NB4 (cell line): ENCODE results near the gene CERT1.
A peak's percentile ranks its signal among the peaks of the same experiment; 100 is the strongest.
"Not testable (repeated sequence)": the region's sequence is repeated elsewhere in the genome, so short reads cannot be mapped to it uniquely, and the experiment has no call there.

Experiments
- DNase-seq: peaks from one replicate; pipeline ENCODE4 v3.0.0; 2010; ENCODE audit warnings: low read depth
- H3K4me3 ChIP-seq: one replicate; pipeline ENCODE4 v1.5.1; 2011; ENCODE audit warnings: mild to moderate bottlenecking, low read depth, low read length, moderate library complexity
- MYC ChIP-seq: IDR thresholded peaks from 2 replicates; pipeline ENCODE4 v1.6.1; 2011; ENCODE audit warnings: low read depth, low read length
- POLR2A ChIP-seq: IDR thresholded peaks from 2 replicates; pipeline ENCODE4 v1.6.1; 2011; ENCODE audit warnings: mild to moderate bottlenecking; ENCODE audit not compliant: insufficient read length; ENCODE audit errors: extremely low read depth
- TF ChIP-seq, protein P1 (sequence below): IDR thresholded peaks from one replicate; pipeline ENCODE4 v1.5.1; 2012; ENCODE audit warnings: low read depth, low read length
- TF ChIP-seq, protein P2 (sequence below): IDR thresholded peaks from 2 replicates; pipeline ENCODE4 v1.6.1; 2011; ENCODE audit warnings: low read depth, low read length

CERT1 gene

DNA sequence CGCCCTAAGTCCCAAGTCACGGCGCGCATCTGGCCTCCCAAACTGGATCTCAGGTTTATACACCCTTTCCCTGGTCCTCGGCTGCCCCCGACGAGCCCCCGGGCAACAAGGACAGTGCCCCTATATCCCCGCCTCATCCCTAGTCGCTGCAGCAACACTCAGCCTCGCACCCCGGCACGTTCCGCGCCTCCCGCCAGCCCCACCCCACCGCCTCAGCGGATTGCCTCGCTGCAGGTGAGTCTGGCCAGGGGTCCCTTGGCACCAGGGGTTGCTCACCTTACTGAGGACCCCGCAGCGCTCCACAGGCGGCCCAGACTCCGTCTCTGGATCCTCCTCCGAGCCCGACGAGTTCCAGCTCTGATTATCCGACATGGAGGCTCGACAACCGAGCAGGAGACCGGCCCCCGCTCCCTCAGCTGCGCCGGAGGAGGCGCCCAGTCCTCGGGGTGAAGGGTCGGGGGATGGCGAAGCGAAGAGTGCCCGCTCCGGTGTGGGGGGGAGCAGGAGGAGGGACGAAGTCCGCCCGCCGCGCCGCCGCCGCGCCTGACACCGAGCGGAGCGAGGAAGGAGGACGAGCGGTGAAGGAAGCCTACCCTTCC lies 494 bp downstream of the CERT1 start:
- no peak for DNase-seq
- peak overlapping the region; percentile 70 for H3K4me3 ChIP-seq
- TF ChIP-seq, protein P1, sequence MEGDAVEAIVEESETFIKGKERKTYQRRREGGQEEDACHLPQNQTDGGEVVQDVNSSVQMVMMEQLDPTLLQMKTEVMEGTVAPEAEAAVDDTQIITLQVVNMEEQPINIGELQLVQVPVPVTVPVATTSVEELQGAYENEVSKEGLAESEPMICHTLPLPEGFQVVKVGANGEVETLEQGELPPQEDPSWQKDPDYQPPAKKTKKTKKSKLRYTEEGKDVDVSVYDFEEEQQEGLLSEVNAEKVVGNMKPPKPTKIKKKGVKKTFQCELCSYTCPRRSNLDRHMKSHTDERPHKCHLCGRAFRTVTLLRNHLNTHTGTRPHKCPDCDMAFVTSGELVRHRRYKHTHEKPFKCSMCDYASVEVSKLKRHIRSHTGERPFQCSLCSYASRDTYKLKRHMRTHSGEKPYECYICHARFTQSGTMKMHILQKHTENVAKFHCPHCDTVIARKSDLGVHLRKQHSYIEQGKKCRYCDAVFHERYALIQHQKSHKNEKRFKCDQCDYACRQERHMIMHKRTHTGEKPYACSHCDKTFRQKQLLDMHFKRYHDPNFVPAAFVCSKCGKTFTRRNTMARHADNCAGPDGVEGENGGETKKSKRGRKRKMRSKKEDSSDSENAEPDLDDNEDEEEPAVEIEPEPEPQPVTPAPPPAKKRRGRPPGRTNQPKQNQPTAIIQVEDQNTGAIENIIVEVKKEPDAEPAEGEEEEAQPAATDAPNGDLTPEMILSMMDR, result no peak
- TF ChIP-seq, protein P2, sequence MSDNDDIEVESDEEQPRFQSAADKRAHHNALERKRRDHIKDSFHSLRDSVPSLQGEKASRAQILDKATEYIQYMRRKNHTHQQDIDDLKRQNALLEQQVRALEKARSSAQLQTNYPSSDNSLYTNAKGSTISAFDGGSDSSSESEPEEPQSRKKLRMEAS, result no peak
- TF ChIP-seq POLR2A (no peak), MYC (no peak)

DNA sequence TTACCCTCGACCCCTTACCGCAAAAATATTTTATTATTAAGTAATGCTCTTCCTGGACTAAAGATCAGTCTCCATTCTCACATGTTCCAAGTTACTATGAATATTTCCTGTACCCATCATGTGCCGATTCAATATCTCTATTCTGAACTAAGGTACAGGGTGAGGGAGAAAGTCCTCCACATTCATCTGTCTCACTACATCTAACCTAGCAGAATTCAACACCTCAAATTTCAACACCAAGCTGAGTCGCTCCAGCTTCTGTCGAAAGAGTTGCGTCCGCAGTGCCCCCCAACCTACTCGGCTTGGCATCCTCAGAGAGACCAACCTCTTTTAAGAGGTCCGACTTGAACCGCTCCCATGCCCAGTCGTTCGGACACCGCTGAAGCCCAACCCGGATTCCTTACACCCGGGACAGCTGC lies 1.0 kb downstream of the CERT1 start:
- TF ChIP-seq MYC, result no peak
- TF ChIP-seq, protein P1, result no peak
- TF ChIP-seq, protein P2, result no peak
- TF ChIP-seq POLR2A, result no peak
- peak; percentile 53 for DNase-seq
- H3K4me3 ChIP-seq, result peak overlapping the region; percentile 70

DNA sequence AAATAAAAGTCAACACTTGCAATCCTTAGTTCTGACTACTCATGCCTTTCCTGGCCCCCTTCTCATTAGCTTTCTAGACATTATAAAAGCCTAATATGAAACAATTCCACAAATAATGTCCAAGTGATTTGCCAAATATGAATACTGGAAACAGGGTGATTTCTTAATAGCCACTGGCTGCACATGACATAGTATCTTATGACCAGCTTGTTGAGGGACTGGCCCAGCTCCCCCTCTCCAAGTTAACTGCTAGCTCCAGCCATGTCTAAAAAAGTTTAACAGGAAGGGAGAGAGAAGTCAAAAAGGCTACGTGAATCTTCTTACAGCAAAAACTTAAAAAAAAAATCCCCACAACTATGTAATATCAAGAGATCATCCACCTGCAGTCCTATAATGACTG lies 1.5 kb downstream of the CERT1 start:
- TF ChIP-seq MYC (no peak), POLR2A (no peak)
- TF ChIP-seq, protein P1, result no peak
- TF ChIP-seq, protein P2, result no peak
- peak; percentile 47 for DNase-seq
- peak overlapping the region; percentile 70 for H3K4me3 ChIP-seq

DNA sequence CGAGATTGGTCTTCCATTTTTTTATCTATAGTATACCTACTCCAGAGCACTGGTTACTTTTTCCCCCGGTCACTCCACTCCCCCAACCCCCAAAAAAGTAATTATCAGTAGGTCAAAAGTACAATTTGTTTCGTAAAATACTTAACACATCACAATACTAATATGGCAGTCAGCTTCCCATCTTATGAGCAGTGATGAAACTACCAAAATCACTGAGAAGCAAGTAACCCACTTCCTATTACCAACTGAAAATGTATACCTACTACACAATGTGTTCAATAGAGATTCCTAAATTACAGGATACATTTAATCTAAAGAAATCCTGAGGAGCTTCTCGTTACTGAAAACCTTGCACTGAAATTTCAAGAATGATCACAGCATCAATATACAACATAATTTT lies 1.9 kb downstream of the CERT1 start:
- peak; percentile 41 for DNase-seq
- TF ChIP-seq, protein P1, result no peak
- TF ChIP-seq, protein P2, result no peak
- TF ChIP-seq POLR2A (no peak), MYC (no peak)

DNA sequence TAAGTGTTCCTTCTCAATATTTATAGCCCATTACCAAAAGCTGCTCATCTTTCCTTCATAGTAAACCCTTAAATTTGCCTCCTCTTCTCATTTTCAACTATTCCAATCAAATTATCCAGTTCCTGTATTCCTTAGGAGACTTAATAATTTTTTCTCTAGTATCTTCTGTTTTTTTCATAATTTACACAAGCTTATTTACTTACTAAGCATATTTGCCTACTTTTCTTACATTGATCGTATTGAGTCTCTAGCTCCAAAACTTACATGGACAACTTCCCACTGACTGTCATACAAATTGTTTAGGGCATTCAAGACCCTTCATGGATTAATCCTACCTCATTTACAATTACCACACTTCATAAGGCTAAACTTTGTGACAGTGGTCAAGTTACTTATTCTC lies 3.6 kb downstream of the CERT1 start:
- TF ChIP-seq POLR2A, result no peak
- TF ChIP-seq, protein P2, result no peak
- TF ChIP-seq, protein P1, result no peak
- TF ChIP-seq MYC, result no peak
- no peak overlapping the region for H3K4me3 ChIP-seq
- no peak for DNase-seq

More for the DNA sequence above, 1.9 kb downstream of the CERT1 start:
- peak overlapping the region; percentile 70 for H3K4me3 ChIP-seq

DNA sequence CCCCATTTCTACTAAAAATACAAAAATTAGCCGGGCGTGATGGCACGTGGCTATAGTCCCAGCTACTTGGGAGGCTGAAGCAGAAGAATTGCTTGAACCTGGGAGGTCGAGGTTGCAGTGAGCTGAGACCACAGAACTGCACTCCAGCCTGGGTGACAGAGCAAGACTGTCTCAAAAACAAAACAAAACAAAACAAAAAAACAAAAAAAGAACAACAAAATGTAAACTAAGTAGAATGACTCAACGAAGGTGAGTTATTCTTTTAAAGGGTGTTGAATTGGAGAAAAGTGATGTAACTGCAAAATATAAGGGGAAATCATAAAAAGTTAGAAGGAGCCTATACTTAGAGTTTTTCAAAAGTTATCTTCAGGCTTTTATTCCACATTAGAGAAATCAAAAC lies 6.3 kb downstream of the CERT1 start:
- not testable (repeated sequence) for DNase-seq, H3K4me3 ChIP-seq

DNA sequence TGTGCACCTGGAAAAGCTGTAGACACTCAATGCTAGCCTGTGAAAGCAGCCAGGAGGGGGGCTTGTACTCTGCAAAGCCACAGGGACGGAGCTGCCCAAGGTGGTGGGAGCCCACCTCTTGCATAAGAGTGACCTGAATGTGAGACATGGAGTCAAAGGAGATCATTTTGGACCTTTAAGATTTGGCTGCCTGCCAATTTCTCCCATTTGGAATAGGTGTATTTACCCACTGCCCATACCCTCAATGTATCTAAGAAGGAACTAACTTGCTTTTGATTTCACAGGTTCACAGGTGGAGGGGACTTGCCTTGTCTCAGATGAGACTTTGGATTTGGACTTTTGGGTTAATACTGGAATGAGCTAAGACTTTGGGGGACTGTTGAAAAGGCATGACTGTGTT lies 12.6 kb downstream of the CERT1 start:
- DNase-seq, H3K4me3 ChIP-seq: not testable (repeated sequence)
